Activated CD4-positive, alpha-beta T cell treated with anti-CD3 and anti-CD28 coated beads, Interleukin-2, amount 50 U/mL, for 24 hours (primary cell): Measurements from ENCODE around the gene OR2T5.
"Not testable (repeated sequence)": the region's sequence is repeated elsewhere in the genome, so short reads cannot be mapped to it uniquely, and the experiment has no call there.

ENCODE experiments used
- DNase-seq, 2 donors: peaks; one replicate each; pipeline ENCODE4 v3.0.0-alpha.2; 2020; ENCODE audit warnings: low read depth in 1 of 2, low spot score in 1 of 2

Gene OR2T5, protein sequence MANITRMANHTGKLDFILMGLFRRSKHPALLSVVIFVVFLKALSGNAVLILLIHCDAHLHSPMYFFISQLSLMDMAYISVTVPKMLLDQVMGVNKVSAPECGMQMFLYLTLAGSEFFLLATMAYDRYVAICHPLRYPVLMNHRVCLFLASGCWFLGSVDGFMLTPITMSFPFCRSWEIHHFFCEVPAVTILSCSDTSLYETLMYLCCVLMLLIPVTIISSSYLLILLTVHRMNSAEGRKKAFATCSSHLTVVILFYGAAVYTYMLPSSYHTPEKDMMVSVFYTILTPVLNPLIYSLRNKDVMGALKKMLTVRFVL

DNA sequence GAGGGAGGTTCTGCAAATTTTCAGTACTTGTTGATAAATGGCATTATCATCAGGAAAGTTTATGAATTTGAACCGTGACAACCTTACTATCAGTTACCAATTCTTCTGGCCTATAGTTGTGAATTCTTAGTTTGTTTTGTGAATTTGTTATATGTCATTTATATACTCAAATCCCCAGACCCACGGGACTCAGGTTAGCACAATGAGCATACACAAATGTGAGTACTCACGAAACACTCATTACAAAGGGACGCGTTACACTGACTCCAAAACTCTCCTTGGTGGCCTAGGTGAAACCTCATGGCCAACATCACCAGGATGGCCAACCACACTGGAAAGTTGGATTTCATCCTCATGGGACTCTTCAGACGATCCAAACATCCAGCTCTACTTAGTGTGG lies at the start of gene OR2T5:
TSS of gene OR2T5 (plus strand) at position 301 of the 400 bp plus-strand sequence. CDS start at position 301, 0 bp downstream.
- DNase-seq = not testable (repeated sequence)

DNA sequence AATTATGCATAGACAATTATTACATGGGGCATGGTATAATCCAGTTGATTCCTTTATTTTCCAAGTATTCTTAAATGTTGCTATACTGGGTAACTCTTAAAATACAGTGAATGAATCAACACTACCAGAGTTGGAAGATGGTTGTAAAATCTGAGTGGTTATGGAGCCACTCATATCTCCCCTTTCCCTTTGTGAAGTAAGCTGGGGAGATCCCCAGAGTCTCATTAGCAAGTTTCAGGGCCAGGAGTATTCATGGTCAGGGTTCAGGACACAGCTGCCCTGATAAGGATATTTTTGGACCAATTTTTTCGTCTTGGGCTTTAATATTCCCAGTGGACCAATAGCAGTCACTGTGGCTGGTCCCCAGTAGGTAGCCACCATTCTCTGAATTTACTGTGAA lies 49.7 kb upstream of the OR2T5 start:
- DNase-seq = not testable (repeated sequence)

DNA sequence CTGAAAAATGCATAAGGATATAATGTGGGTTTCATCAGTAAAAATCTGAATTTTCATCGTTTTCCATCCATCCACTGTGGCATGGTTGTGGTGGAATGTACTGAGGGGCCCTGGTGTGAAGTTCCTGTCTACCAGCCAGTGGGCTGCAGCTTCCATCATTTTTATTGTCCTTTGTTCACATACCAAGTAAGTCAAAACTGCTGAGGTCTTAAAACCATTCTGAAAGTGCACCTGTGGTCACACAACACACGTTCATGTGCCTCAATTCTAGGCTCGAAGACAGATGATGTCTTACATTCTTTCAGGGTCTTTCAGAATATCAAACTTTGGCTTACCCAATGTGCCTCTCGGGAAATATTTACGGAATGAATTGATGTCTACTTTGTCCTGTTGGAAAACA lies 49.1 kb upstream of the OR2T5 start:
- DNase-seq = not testable (repeated sequence)

DNA sequence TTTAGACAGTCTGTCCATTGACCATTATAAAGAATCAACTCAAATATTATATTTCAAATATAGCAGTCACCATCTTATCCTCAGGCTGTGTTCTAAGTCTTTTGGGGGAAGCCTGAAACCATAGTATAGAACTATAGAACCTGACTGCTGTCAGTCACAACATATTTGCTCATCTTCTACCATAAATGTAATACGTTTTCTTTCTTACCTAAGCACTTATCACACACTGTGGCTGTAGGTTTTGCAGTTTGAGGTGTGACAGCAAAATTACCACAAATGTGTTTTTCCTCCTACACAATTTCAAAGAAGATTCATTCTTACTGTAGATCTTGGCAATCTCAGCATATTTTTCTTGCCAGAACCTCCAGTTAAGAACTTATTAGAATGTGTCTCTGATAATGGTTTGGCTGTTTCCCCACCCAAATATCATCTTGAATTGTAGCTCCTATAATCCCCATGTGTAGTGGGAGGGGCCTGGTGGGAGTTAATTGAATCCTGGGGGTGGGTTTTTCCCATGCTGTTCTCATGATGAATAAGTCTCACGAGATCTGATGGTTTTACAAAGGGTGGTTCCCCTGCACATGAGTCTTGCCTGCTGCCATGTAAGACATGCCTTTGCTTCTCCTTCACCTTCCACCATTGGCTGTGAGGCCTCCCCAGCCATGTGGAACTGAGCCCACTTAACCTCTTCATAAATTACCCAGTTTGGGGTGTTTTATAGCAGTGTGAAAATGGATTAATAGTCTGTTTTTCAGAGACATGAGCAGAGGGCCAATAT lies 45.7 kb upstream of the OR2T5 start:
- DNase-seq = not testable (repeated sequence)

DNA sequence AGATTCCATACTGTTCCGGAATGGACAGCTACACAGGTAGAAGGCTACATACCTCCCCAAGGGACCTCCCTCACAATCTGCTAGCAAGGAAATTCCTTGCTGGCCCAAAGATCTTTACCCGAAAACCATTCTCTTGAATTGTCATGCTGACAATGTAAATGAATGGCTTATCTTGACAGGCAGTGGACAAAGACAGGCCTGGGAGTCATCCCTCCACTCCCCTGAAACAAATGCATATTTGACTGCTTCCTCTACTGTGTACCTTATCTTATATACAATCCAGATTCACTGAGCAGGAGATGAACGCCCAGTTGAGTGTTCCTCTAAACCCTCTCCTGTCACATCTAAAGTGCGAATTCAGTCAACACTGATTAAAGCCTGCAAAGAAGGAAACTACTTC lies 43.8 kb upstream of the OR2T5 start:
- not testable (repeated sequence) for DNase-seq

DNA sequence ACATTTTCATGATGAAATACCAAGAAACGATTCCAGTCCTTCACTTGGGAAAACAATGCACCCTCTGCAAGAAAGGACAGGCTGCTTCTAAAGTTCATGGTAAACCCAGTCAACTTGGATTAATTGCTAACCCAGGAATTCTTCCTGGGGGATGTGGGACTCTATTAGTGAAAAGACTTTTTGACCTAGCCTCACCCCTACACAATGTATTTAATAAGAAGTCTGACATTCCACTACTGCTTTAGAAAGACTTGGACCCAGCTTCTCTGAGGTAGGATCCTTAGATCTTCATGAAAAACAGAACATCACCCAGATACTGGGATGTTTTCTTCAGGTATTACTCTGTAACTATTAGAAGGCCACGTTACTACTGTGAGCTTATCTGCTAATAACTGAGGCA lies 43.0 kb upstream of the OR2T5 start, which contains the start of gene OR2T2:
TSS of gene OR2T2 (plus strand) at position 239 of the 400 bp plus-strand sequence. CDS start 7,161 bp downstream, outside the sequence.
- DNase-seq = not testable (repeated sequence)

DNA sequence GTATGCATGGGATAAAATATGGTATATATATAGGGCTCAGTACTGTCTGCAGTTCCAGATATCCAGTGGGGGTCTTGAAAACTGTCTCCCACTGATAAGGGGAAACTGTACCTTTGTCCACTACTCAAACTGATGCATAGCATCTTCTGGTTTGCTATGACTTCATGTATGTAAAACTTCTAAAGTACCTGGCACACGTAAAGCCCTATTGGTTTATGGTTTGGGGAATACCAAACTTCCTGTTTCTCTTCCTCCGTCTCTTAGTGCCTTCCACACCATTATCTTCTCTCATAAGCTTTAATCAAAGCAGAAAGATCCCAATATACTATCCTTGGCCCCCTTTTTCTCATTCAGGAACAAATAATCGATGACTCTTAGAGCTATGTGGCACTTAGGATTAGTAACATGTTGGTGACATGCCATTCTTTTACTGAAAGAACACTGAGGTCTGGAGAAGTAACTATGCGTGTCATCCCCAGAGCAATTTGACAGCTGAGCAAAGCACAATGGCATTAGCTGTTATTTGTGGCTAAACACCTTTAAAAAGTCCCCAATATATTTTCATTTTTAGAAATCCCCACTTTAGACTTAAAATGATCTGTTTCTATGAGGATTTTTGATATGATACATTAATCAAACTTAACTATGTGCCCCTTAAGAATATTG lies 39.8 kb upstream of the OR2T5 start:
- not testable (repeated sequence) for DNase-seq

DNA sequence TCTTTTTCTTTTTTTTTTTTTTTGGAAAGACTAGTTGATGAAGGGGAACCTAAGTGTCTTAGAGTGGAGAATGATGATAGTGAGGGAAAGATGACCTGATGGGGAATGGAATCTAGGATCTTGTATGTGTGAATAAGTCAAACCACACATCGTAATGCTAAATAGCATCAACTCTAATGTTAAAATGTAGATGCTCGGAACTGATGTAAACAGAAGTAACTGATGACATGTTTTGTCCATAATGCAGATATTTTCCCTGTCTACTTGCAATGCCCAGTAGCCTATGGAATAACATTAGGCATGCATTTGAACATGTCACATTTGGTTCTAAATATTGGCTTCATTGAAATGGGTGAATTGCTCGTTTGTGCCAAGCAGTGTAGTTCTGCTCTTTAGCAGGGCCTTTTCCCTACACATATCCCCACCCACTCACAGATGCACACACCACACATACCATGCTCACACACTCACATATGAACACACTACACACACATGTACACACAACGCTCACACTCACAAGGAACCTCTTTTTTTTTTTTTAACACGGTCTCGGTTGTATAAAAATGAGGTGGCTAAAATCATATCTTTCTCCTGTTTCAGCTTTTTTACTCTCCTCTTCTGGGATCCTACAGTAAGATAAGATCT lies 38.4 kb upstream of the OR2T5 start:
- not testable (repeated sequence) for DNase-seq

DNA sequence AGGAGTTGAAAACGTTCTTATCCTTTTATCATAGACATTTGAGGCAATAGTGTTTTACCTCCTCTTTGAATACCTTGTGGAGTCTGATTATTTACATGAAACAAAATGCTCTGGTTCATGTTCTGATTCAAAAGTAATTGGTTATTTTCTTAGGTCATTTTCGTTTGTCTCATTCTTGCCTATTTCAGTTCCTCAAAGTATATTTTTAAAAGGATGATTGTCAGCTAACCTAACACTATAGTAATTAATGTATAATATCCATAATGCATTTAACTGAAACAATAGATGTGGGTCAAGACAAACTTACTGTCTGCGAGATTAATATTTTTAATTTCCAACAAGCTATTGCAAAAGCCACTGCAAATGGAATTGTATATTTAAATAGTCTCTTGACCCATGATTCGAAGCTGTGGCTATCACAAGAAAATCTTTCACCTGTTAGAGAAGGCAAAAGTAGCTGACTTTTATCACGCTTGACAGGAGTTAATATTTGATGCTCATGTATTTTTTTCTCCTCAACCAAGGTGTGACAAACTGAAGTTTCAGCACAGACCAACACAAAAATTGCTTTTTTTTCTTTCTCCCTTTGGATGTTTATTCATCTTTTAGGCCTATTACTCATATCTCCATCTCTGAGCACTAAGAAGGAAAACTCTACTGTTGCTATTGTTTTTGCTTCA lies 37.8 kb upstream of the OR2T5 start:
- DNase-seq = not testable (repeated sequence)

DNA sequence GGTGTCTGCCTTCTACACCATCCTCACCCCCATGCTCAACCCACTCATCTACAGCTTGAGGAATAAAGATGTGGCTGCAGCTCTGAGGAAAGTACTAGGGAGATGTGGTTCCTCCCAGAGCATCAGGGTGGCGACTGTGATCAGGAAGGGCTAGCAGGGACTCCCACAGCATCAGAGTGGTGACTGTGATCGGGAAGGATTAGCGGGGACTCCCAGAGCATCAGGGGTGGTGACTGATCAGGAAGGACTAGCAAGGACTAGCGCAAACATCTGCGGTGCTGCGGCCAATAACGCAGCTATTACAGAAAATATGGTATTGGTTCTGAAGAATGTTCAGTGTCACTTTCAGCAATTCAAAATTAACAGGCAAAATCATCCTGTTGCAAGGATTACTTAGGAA lies 34.8 kb upstream of the OR2T5 start:
- not testable (repeated sequence) for DNase-seq

DNA sequence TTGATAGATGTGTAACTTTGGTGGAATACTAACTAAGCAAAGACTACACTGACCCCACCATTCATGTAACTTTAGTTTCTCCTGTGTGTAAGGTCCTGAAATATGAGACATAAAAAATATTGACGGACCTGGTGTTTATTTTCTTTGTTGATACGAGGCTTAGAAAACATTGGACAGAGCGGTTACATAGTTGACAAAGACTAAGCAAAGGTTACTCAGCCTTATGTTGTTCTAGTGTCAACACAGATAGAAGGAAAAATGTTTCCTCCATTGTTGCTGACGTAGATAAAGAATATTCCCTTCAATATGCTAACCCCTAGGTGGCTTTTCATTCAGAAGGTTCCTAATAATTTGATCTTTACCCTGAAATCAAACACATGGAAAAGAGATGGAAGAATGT lies 33.3 kb upstream of the OR2T5 start:
- not testable (repeated sequence) for DNase-seq

DNA sequence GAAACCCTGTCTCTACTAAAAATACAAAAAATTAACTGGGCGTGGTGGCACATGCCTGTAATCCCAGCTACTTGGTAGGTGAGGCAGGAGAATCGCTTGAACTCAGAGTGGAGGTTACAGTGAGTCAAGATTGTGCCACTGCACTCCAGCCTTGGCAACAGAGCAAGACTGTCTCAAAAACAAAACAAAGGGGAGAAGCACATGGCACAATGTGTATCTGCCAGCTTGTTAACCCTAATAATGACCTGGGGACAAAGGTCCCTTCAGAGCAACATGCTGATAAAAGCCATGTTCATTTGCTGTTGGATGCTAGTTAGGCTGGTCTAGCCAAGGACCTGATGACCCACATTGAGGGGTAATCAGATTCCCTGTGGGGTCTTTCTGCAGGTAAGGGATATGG lies 31.8 kb upstream of the OR2T5 start:
- not testable (repeated sequence) for DNase-seq

DNA sequence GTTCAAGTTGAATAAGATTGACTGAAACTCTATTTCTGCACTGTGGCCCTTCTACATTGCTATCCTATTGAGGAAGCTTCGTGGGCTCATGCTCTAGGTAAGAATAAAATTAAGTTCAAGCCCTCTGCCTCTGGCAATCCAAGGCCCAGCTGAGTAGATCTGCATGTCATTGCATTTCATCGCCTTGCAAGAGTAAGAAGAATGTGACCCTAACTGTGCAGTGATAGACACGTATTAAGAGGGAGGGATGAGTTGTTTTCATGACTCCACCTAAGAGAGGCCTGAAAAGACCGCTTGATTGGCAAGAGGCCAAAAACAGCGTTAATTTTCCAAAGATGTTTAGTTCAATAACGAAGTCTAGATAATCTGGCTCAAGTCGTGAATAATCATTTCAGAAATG lies 29.3 kb upstream of the OR2T5 start:
- DNase-seq = not testable (repeated sequence)

DNA sequence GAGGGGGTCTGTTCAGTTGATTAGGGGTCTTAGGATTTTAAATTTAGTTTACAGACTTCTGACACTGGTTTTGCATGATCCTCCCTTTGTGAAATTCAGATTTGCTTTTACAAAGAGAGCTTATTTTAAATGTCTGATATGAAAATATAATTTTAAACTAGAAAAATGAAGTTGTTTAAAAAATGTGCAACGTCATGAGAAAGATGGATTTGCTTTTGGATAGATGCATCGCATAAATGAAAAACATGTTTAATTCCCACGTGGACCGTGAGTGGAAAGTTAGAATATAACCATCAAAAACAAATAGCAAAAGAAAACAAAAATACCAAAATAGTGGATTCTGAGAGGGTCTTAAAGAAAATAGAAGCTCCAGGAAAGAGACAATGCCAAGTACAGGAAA lies 17.2 kb upstream of the OR2T5 start:
- no peak for DNase-seq

DNA sequence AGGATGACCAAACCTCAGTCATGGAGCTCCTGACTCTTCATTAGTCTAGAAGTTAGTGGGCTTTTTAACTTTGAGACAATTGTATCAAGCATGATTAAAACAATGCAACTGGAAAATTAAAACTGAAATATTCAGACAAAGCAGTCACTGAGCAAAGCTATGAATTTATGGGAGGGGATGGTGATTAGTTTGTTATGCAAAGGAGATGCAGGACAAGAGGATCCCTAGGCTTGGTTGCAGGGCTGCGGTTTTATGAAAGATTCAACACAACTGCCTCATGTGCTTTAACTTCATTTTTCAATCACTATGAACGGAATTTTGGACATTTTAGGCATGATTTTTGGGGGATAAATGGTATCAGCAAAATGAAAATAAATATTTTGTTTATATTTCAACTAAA lies 16.3 kb upstream of the OR2T5 start:
- DNase-seq = not testable (repeated sequence)

DNA sequence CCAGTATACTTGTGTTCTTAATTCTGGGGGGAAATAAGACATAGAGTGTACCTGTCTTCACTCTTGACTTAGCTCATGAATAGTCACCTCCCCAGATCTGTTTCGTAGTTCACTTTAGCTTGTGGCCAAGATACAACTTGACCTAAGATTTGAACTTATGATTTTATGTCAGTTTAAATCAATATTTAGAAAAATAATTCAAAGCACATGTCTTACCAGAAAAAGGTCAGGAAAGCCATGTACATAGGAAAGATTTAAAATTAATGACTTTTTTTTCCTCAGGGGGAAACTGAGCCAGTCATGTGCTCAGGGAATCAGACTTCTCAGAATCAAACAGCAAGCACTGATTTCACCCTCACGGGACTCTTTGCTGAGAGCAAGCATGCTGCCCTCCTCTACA lies 15.3 kb upstream of the OR2T5 start, which contains the start of gene OR2T3:
TSS of gene OR2T3 (plus strand) at position 301 of the 400 bp plus-strand sequence. CDS start at position 301, 0 bp downstream.
- DNase-seq = not testable (repeated sequence)

DNA sequence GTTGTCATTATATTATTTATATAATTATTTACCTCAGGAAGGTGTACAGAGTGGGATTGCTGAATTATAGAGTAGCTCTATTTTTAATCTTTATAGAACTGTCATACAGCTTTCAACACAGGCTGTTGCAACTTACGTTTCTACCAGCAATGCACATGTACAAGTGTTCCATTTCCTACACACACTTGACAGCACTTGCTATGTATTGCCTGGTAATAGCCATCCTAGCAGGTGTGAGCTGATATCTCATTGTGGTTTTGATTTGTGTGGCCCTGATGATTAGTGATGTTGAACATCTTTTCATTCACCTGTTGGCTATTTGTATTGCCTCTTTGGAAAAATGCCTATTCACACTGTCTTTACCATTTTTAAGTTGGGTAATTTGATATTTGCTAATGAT lies 12.7 kb upstream of the OR2T5 start:
- not testable (repeated sequence) for DNase-seq

DNA sequence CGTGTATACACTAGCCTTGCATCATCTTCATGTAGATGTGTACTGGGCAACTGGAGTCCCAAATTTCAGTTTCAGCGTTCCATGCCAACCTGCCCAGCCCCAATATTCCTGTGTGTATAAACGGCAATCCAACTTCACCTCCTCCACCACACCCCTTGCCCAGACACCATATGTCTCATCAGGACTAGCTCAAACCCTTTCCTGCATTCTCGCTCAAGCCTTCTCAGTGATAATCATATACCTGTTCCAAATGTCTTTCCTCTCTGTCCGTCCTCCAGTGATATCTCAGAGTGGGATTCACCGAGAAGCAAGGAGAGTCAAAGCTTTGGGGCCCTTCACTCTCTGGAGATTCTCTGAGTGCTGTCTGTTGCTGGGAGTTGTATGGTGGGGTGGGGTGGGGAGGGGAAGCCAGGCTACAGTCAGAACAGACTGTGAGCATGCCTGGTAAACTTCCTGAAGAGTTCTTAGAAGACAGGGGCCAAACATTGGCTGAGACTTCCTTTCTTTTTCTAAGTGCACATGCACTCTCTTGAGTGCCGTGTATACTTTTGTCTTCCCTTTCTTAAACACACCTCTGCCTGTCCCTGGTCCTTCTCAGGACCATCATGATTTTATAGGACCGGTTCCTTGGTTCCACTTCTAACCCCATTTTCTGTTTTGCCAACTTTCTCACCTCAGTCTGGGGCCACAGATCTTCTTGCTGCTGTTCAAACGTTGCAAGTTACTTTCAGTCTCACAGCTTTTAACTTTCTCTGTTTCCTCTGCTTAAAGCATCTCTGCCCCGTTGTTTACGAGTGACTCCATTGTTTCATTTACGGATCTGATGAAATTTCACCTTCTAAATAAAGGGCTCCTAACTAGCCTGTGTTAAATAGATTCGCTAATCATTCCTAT lies 6.5 kb upstream of the OR2T5 start:
- peak in 1 of 2 donors; percentile 2 for DNase-seq

DNA sequence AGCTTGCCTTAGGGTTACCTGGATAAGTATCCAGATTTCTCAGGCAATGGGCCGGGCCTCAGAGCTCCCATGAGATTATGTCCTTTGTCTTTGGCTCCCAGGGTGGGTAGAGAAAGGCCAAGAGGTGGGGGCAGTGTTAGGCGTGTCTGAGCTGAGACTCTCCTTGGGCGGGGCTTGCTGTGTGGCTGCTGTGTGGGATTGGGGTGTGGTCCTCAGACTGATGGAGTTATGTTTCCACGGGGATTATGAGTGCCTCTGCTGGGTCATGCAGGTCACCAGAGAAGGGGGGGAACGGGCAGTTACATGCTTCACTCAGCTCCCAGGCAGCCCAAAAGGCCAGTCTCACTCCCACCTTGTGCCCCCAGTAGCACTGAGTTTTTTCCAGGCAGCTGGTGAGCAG lies 8.3 kb downstream of the OR2T5 start:
- DNase-seq = not testable (repeated sequence)
